HG03439 (cell line): ENCODE results near the gene JMJD7.

Experiments used
- ATAC-seq: cut with Tn5 transposase; IDR thresholded peaks from one replicate; pipeline ENCODE4 v1.9.1; 2021; ENCODE audit warnings: mild to moderate bottlenecking, moderate library complexity; ENCODE audit not compliant: unreplicated experiment

The JMJD7 gene

DNA sequence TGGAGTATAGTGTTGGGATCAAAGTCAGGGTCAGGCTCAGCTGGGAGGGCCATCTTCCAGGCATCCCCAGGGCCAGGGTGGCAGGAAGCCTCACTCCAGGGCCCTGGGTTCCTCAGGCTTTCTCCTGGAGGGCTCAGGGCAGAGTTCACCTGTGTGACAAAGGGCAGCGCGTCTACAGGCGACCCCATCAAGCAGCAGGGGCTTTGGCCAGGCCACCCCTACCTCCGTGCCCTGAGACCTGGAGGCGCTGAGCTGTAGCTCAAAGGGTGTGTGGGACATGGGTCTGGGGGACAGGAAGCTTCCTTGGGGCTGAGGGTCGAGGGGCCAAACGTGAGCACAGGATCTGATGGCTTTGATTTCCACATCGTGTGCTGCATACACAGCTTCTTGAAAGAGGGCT lies 53.2 kb downstream of the JMJD7 start:
- ATAC-seq, result no peak

DNA sequence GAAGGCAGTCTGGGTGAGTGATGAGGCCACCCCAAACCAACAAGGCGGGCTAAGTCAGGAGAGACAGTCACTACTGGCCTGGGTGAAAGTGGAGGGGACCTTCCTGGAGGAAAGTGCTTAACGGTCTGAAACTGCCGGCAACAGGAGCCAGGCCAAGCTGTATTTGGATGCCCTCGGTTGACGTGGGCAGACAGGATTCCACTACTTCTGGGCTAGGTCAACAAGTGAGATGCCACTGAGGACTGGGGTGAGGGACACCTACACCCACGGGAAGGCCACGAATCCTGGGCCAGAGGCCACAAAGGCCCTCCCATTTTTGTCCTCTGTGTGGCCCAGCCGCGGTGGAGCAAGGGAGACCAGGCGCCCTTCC lies 53.6 kb downstream of the JMJD7 start:
- no peak for ATAC-seq

DNA sequence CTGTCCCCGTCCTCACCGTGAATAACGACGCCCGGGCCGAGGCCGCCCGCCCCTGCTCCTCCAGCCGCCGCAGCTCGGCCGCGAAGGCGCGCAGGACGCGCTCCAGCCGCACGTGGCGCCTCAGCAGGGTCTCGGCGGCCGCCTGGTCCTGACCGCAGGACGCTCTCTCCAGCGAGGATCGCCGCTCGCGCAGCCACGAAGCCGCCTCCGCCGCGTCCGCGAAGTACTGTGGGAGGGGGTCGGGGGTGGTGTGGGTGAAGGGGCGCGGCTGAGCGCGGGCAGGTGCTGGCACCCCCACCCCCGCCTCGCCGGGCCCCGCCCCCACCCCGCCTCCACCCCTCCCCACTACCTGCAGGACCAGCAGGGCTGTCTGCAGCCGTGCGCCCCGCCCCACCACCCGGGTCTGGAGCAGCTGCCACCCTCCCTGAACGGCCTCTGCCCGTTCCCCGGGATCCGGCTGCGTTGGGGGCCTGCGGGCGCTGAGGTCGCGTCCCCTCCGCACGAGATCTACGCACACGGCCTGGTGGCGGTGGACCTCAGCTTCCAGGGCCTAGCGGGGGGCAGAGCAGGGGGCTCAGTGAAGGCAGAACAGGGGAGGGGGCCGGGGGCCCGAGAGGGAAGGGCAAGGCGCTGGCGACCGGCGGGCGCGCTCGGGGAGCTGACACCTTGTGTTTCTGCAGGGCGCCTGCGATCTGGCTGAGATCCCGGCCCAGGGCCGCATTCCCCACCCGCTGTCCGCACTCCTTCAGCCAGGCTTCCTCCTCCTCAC lies 54.2 kb downstream of the JMJD7 start:
- no peak for ATAC-seq

DNA sequence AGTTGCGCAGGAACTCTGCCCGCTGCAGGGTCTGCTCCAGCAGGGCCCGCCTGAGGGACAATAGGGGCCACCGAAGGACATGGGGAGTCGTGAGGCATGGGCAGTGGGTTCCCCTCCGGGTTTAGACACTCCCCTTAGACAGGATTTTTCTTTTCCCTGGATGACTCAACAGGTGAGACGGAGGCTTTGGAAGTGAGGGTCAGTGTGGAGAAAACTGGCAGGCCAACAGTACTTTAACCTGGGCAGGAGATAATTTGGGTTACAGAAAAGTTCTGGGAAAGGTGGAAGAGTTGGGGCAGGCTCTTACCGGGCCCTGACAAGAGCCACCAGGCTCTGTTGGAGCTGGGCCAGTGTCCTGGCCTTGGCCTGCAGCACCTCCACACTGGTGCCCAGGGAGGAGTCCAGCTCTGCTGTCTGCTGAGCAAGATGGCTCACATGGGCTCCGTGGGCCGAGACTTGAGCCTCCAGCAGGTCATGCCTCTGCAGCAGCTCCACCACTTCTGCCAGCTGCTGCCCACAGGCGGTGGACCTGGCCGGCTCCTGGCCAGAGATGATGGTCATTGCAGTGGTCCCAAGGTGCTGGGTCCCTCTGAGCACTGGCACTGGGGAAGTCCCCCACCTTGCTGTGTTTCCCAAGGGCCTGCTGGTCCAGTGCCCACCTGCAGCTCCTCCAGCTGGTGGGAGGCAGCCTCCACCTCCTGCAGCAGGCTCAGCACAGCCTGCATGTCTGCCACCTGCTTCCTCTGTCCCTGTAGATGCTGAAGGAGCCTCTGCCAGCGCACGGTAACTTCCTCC lies 55.0 kb downstream of the JMJD7 start:
- no peak for ATAC-seq

DNA sequence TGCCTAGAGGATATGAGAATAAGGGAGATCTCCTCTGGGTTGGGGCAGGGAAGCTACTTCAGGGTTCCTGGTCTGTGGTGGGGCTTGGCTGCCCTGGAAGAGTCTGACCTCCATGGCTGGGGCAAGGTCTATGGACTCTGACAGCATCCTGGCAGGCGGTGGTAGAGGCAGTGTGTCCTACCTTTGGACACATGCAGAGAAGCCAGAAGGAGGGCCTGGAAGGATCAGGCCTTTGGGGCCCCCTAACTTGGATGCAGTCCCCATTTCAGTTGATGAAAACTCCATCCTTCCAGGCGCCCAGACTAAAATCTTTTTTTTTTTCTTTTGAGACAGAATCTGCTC lies 55.6 kb downstream of the JMJD7 start:
- ATAC-seq, result no peak

DNA sequence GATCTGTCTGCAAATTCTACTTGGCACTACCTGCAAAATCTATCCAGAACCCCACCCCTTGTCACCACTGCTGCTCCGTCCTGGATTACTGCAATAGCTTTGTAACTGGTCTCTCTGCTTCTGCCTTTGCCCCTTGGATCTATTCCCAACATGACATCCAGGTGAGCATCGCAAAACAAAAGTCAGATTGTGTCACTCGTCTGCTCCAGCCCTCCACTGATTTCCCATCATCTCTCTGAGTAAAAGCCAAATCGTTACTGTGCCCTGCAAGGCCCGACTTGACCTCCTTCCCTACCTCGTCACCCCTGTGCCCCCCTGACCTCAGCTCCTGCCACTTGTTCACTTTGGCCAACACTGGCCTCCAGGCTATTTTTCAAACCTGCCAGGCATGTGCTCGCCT lies 56.6 kb downstream of the JMJD7 start:
- no peak for ATAC-seq

DNA sequence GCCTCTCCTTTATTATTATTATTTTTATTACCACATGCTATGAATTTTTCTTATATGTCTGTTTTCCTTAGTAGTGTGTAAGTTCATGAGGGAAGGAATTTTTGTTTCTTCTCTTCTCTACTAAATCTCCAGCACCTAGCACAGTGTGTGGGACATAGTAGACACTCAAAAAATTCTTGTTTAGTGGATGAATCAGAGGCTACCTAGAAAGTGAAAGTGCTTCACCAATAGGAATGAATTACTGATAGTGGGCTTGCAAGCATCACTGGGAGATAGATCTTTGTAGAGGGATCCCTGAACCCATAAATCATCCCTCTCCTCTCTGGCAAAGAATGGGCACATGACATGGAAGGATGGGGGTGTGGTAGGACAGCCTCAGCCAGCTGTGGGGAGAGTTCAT lies 57.4 kb downstream of the JMJD7 start:
- ATAC-seq, result no peak

DNA sequence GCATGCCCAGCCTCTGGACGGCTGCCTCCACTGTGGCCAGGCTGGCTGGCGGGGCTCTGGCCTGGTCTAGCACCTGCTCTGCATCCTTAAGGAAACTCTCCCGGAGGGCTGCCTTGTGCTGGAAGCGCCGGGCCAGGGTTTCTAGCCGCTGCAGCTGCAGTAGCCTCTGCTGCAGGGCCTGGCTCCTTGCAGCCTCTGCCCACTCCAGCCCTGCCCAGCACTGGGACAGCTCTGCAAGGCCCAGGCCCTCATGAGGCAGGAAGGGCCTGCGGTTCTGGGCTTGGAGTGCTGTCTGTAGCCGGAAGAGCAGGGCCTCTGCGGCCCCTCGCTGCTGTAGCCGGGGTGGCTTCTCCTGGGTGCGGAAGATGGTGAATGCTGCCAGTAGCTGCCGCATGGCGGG lies 57.9 kb downstream of the JMJD7 start:
- no peak for ATAC-seq

DNA sequence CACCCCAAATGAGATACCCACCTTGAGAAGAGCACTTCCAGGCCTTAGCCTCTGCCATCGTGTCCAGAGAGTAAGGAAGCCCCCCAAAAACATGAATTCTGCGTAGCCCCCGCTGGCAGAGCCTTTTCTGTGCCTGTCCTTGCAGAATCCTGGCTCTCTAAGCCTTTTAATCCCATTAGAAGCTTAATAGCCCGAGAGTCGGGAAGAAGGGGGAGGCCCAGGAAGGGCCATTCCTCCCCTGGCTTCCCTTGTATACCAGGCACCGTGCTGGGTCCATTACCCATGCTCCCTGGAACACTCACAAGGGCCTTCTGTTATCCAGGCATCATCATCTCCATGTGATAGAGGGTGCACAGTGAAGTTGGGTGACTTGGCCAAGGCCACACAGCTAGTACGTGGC lies 58.8 kb downstream of the JMJD7 start:
- no peak for ATAC-seq

DNA sequence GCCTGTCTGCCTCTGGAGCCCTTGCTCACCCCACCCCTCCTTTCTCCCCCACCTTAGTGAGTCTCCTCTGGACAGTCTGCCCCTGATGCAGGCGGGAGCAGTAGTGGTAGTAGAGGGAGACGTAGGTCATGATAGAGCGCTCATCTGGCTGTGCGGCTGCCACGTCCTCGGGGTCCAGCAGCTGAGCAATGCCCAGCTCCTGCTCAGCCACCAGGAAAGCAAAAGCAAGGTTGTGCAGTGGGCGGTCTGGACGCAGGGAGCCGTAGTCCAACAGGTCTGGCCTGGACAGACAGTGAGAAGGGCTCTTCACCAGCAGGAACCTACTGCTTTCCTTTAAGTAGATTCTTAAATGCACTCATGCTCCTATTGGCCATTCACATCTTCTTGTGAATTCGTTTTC lies 59.3 kb downstream of the JMJD7 start:
- ATAC-seq, result no peak
